K562 (cell line): Measurements from ENCODE around the gene CFD. TPM values are rescaled to one million over a fixed set of nuclear protein-coding genes. Genes with fewer than 3 reads are reported as not detected.

Experiments
- ATF4 ChIP-seq: fragments of 450-650 bp; formaldehyde crosslinking; IDR thresholded peaks from 2 replicates; pipeline ENCODE4 v1.4.0; 2022; ENCODE audit warnings: mild to moderate bottlenecking, moderate library complexity
- C11orf30 ChIP-seq: fragments of 450-650 bp; IDR thresholded peaks from 2 replicates; pipeline ENCODE4 v1.6.1; 2016; ENCODE audit warnings: low read depth, mild to moderate bottlenecking
- CBX2 ChIP-seq: fragments of 200-600 bp; sonication (generic); IDR thresholded peaks from one replicate; pipeline ENCODE4 v1.6.1; 2012; ENCODE audit warnings: mild to moderate bottlenecking, low read length, inconsistent platforms; ENCODE audit not compliant: insufficient read depth, poor library complexity, severe bottlenecking
- EP400 ChIP-seq: fragments of 450-650 bp; IDR thresholded peaks from 2 replicates; pipeline ENCODE4 v1.6.1; 2017; ENCODE audit warnings: antibody characterized with exemption, mild to moderate bottlenecking, moderate library complexity
- HDGF ChIP-seq: fragments of 450-650 bp; IDR thresholded peaks from 2 replicates; pipeline ENCODE4 v1.6.1; 2016
- KDM2B ChIP-seq: fragments of 250-450 bp; sonication (Bioruptor Pico); IDR thresholded peaks from 2 replicates; pipeline ENCODE4 v1.8.0; 2021; ENCODE audit warnings: mild to moderate bottlenecking, moderate library complexity
- MCM2 ChIP-seq: fragments of 450-650 bp; IDR thresholded peaks from 2 replicates; pipeline ENCODE4 v1.6.1; 2017; ENCODE audit warnings: low read depth, mild to moderate bottlenecking
- MTA3 ChIP-seq: fragments of 450-650 bp; formaldehyde crosslinking; IDR thresholded peaks from 2 replicates; pipeline ENCODE4 v1.6.1; 2017; ENCODE audit warnings: mild to moderate bottlenecking, borderline replicate concordance
- PRMT5 ChIP-seq: sonication (generic); formaldehyde crosslinking; IDR thresholded peaks from 2 replicates; pipeline ENCODE4 v1.5.0; 2020; ENCODE audit warnings: missing genetic modification reagents
- RBBP5 ChIP-seq: fragments of 200-600 bp; sonication (generic); IDR thresholded peaks from 2 replicates; pipeline ENCODE4 v1.6.1; 2012; ENCODE audit warnings: borderline replicate concordance, mild to moderate bottlenecking, low read length, control low read depth, inconsistent platforms; ENCODE audit not compliant: insufficient read depth, poor library complexity, severe bottlenecking
- RBM25 ChIP-seq: fragments of 200-400 bp; formaldehyde crosslinking; IDR thresholded peaks from 2 replicates; pipeline ENCODE4 v1.6.1; 2018; ENCODE audit warnings: low read length, low read depth, moderate library complexity; ENCODE audit not compliant: severe bottlenecking
- SAFB2 ChIP-seq: fragments of 200-400 bp; formaldehyde crosslinking; IDR thresholded peaks from 2 replicates; pipeline ENCODE4 v1.6.1; 2018; ENCODE audit warnings: borderline replicate concordance, low read length, low read depth, moderate library complexity; ENCODE audit not compliant: severe bottlenecking
- TAF9B ChIP-seq: fragments of 450-650 bp; IDR thresholded peaks from 2 replicates; pipeline ENCODE4 v1.6.1; 2018; ENCODE audit warnings: mild to moderate bottlenecking; ENCODE audit not compliant: partially characterized antibody
- TCFL5 ChIP-seq: fragments of 250-450 bp; sonication (Bioruptor Pico); conservative IDR thresholded peaks from 2 replicates; pipeline ENCODE4 v1.6.1; 2021; ENCODE audit warnings: mild to moderate bottlenecking, moderate library complexity, matching md5 sums
- ZBTB7A ChIP-seq: IDR thresholded peaks from 2 replicates; pipeline ENCODE4 v1.6.1; 2011; ENCODE audit warnings: low read depth, mild to moderate bottlenecking, low read length, moderate library complexity, borderline replicate concordance; ENCODE audit not compliant: control insufficient read depth
- polyA plus RNA-seq, 8 experiments: library from polyadenylated mRNA; depleted of rRNA in 4 of 8; stranded (reverse) in 5 of 8; unstranded in 3 of 8; fragments of >200 nt; fragmentation: Nextera tagmentation in 2 of 8; fragmentation: Illumina TruSeq in 1 of 8; extraction: Ambion mirVana in 2 of 8; extraction: Trizol in 1 of 8; gene quantifications; 2 replicates each; pipeline versions ENCODE4 v1.2.1 to v1.2.3, GENCODE V29; 2011 to 2014; ENCODE audit warnings: inconsistent platforms in 1 of 8, missing spikeins in 1 of 8
- total RNA-seq, 7 experiments: library from RNA; depleted of rRNA in 6 of 7; stranded (reverse); fragments of >200 nt in 6 of 7; fragmentation: Illumina TruSeq in 2 of 7; extraction: Trizol in 2 of 7; gene quantifications; 2 replicates each; pipeline versions ENCODE4 v1.2.1 to v1.2.3, GENCODE V29; 2011 to 2021; ENCODE audit warnings: low replicate concordance in 1 of 7
- TF ChIP-seq, protein P1 (sequence below), 2 experiments: fragments of 450-650 bp; IDR thresholded peaks; 2 replicates each; pipeline ENCODE4 v1.6.1; 2016; ENCODE audit warnings: mild to moderate bottlenecking in 2 of 2, borderline replicate concordance in 1 of 2, low read depth in 1 of 2, moderate library complexity in 1 of 2
- TF ChIP-seq, protein P2 (sequence below): sonication (generic); formaldehyde crosslinking; IDR thresholded peaks from 2 replicates; pipeline ENCODE4 v1.8.0; 2022; ENCODE audit warnings: missing genetic modification reagents, mild to moderate bottlenecking, moderate library complexity, borderline replicate concordance

The CFD gene
- total and polyA plus RNA-seq, 9 of the 15 experiments (the other 6 are each of a cell fraction or from before 2014, with no cell fraction given) = 0.52 to 59.4 (median 7.6) TPM

DNA sequence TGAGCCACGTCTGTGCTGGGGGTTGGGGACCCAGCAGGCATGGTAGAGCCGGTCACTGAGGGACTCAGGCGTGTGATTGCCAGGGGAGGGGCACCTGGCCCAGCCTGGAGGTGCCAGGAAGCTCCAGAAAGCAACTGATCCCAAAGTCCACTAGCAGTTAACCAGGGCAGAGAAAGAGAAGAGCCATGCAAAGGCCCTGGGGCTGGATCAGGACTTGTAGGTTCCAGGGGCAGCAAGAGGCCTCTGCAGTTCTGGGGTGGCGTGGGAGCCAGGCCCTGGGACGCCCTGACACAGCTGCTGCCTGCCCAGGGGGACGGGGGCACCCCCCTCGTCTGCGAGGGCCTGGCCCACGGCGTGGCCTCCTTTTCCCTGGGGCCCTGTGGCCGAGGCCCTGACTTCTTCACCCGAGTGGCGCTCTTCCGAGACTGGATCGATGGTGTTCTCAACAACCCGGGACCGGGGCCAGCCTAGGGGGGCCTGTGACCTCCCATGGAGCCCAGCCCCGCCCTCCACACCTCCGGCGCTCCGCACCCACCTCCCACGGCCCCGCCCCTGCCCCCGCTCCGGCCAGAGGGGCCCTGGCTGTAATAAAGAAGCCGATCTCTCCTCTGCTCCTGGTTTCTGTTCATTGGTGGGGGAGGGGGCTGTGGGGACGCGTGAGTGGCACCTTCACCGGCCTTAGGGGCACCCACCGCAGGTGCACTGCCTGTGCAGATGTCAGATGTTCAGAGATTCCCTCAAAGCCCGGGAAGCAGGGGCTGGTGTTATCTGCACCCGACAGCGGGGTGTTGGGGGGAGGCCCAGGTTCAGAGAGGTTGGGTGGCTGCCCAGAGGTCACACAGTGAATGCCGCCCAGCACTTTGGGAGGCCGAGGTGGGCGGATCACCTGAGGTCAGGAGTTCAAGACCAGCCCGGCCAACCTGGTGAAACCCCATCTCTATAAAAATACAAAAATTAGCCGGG lies 27.8 kb upstream of the CFD start (continued):
- TF ChIP-seq, protein P1, sequence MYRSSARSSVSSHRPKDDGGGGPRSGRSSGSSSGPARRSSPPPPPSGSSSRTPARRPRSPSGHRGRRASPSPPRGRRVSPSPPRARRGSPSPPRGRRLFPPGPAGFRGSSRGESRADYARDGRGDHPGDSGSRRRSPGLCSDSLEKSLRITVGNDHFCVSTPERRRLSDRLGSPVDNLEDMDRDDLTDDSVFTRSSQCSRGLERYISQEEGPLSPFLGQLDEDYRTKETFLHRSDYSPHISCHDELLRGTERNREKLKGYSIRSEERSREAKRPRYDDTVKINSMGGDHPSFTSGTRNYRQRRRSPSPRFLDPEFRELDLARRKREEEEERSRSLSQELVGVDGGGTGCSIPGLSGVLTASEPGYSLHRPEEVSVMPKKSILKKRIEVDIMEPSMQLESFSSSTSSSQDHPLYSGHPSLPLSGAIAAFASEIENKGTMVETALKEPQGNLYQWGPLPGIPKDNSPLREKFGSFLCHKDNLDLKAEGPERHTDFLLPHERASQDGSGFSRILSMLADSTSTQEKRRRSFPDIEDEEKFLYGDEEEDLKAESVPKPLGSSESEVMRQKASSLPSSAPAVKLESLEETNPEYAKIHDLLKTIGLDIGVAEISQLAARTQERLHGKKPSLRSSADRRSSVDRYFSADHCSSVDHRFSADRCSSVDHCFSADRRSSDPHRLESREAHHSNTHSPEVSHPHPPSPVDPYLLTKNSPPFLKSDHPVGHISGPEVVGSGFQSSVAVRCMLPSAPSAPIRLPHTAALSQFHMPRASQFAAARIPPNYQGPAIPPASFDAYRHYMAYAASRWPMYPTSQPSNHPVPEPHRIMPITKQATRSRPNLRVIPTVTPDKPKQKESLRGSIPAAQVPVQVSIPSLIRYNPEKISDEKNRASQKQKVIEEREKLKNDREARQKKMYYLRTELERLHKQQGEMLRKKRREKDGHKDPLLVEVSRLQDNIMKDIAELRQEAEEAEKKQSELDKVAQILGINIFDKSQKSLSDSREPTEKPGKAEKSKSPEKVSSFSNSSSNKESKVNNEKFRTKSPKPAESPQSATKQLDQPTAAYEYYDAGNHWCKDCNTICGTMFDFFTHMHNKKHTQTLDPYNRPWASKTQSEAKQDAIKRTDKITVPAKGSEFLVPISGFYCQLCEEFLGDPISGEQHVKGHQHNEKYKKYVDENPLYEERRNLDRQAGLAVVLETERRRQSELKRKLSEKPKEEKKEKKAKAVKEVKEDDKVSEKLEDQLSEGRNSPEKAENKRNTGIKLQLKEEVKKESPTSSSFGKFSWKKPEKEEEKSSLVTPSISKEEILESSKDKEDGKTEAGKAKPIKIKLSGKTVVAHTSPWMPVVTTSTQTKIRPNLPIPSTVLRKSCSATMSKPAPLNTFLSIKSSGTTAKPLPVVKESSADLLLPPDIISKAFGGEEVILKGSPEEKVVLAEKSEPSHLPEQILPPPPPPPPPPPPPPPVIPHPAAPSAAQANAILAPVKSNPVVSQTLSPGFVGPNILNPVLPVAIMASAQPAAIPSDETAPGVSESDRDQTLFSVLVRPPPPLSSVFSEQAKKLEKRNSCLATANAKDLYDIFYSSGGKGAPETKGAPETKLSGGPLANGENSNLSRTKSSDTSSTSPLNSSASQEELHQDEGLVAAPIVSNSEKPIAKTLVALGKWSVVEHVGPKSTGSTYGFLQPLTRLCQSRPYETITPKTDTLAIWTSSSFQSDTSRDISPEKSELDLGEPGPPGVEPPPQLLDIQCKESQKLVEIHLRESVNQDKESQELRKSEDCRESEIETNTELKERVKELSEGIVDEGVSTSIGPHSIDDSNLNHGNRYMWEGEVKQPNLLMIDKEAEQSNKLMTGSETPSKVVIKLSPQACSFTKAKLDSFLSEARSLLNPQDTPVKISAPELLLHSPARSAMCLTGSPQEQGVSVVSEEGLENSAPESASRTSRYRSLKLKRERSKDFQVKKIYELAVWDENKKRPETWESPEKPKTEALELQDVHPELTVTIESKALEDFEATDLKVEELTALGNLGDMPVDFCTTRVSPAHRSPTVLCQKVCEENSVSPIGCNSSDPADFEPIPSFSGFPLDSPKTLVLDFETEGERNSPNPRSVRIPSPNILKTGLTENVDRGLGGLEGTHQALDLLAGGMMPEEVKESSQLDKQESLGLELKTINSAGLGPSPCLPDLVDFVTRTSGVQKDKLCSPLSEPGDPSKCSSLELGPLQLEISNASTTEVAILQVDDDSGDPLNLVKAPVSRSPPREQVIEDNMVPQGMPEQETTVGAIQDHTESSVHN (IDR thresholded peaks at IDR 0.05; ENCODE audit: borderline replicate concordance in 1 of 2, low read depth in 1 of 2) = no peak
- TF ChIP-seq MTA3 = no peak
- TF ChIP-seq TAF9B = no peak
- TF ChIP-seq KDM2B (CRISPR knock-in tag) = no peak
- TF ChIP-seq TCFL5 (CRISPR knock-in tag) = no peak
- peak; percentile 49; the same call in 1 of the 2 replicates for TF ChIP-seq ZBTB7A
- TF ChIP-seq RBM25 = peak; percentile 89
- no peak for TF ChIP-seq C11orf30
- TF ChIP-seq ATF4 (CRISPR knock-in tag) = no peak
- no peak for TF ChIP-seq RBBP5
- TF ChIP-seq PRMT5 (CRISPR knock-in tag) = no peak
- TF ChIP-seq CBX2 = no peak
- TF ChIP-seq MCM2 = no peak
- no peak for TF ChIP-seq SAFB2
- TF ChIP-seq EP400 = no peak
- TF ChIP-seq HDGF = no peak
- TF ChIP-seq, protein P2, sequence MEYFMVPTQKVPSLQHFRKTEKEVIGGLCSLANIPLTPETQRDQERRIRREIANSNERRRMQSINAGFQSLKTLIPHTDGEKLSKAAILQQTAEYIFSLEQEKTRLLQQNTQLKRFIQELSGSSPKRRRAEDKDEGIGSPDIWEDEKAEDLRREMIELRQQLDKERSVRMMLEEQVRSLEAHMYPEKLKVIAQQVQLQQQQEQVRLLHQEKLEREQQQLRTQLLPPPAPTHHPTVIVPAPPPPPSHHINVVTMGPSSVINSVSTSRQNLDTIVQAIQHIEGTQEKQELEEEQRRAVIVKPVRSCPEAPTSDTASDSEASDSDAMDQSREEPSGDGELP (CRISPR knock-in tag) = no peak
